Measurements from ENCODE around the gene GHITM. TPM values are rescaled to one million over a fixed set of nuclear protein-coding genes. Genes with fewer than 3 reads are reported as not detected.

The GHITM gene
- total and polyA plus RNA-seq, 2 donors from 2014 or later: 134 to 376 TPM

- FAIRE-seq: no peak
- Histone ChIP-seq H3K36me3 (ENCODE audit: control insufficient read depth in 2 of 3, insufficient read depth in 3 of 3, low read length in 3 of 3) (peaks cover 14 to 70% (median 52%) of the 10 kb centered on the region in 3 donors), H3K4me1 (ENCODE audit: control insufficient read depth in 2 of 3, insufficient read depth in 2 of 3, low read depth in 1 of 3, low read length in 3 of 3) (no peaks in the 10 kb centered on the region), H3K27me3 (ENCODE audit: control insufficient read depth, insufficient read depth, low read length) (no peaks in the 10 kb centered on the region), H3K27ac (ENCODE audit: low read depth in 2 of 2, low read length in 2 of 2) (no peak overlapping the region), H3K9ac (ENCODE audit: low read length in 3 of 3) (no peak overlapping the region), H3K4me3 (ENCODE audit: low read length in 3 of 3) (no peak overlapping the region), H3K9me3 (ENCODE audit: control insufficient read depth in 2 of 3, insufficient read depth in 1 of 3, low read length in 3 of 3) (no peaks in the 10 kb centered on the region)
- TF ChIP-seq, protein P1, sequence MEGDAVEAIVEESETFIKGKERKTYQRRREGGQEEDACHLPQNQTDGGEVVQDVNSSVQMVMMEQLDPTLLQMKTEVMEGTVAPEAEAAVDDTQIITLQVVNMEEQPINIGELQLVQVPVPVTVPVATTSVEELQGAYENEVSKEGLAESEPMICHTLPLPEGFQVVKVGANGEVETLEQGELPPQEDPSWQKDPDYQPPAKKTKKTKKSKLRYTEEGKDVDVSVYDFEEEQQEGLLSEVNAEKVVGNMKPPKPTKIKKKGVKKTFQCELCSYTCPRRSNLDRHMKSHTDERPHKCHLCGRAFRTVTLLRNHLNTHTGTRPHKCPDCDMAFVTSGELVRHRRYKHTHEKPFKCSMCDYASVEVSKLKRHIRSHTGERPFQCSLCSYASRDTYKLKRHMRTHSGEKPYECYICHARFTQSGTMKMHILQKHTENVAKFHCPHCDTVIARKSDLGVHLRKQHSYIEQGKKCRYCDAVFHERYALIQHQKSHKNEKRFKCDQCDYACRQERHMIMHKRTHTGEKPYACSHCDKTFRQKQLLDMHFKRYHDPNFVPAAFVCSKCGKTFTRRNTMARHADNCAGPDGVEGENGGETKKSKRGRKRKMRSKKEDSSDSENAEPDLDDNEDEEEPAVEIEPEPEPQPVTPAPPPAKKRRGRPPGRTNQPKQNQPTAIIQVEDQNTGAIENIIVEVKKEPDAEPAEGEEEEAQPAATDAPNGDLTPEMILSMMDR (IDR thresholded peaks at IDR 0.05; ENCODE audit: borderline replicate concordance, extremely low read depth, insufficient read depth): no peak
- DNase-seq: no peak
- intact Hi-C loops (cut with DNase I): loop anchor here (10.0 kb wide), 1 partner anchor 55 kb away; no protein-coding TSS in a partner anchor
Observed at GRCh38 chr10:84149854-84150253, 10.5 kb downstream of the GHITM start.

DNA sequence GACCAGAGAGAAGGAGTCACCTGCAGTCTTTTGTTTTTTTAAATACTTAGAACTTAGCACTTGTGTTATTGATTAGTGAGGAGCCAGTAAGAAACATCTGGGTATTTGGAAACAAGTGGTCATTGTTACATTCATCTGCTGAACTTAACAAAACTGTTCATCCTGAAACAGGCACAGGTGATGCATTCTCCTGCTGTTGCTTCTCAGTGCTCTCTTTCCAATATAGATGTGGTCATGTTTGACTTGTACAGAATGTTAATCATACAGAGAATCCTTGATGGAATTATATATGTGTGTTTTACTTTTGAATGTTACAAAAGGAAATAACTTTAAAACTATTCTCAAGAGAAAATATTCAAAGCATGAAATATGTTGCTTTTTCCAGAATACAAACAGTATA lies 13.5 kb downstream of the GHITM start:
- H3K4me1 ChIP-seq (ENCODE audit: control insufficient read depth in 2 of 3, insufficient read depth in 2 of 3, low read depth in 1 of 3, low read length in 3 of 3): no peaks in the 10 kb centered on the region
- H3K4me3 ChIP-seq (ENCODE audit: low read length in 3 of 3): no peak overlapping the region
- peaks cover 14 to 57% (median 40%) of the 10 kb centered on the region in 3 donors for H3K36me3 ChIP-seq (ENCODE audit: control insufficient read depth in 2 of 3, insufficient read depth in 3 of 3, low read length in 3 of 3)
- H3K9me3 ChIP-seq (ENCODE audit: control insufficient read depth in 2 of 3, insufficient read depth in 1 of 3, low read length in 3 of 3): no peaks in the 10 kb centered on the region
- intact Hi-C loops (cut with DNase I): no loop called here
- no peak overlapping the region for H3K27ac ChIP-seq (ENCODE audit: low read depth in 2 of 2, low read length in 2 of 2)
- no peaks in the 10 kb centered on the region for H3K27me3 ChIP-seq (ENCODE audit: control insufficient read depth, insufficient read depth, low read length)
- no peak overlapping the region for H3K9ac ChIP-seq (ENCODE audit: low read length in 3 of 3)
- FAIRE-seq: no peak
- no peak for DNase-seq
- TF ChIP-seq, protein P1 (IDR thresholded peaks at IDR 0.05; ENCODE audit: borderline replicate concordance, extremely low read depth, insufficient read depth): no peak

DNA sequence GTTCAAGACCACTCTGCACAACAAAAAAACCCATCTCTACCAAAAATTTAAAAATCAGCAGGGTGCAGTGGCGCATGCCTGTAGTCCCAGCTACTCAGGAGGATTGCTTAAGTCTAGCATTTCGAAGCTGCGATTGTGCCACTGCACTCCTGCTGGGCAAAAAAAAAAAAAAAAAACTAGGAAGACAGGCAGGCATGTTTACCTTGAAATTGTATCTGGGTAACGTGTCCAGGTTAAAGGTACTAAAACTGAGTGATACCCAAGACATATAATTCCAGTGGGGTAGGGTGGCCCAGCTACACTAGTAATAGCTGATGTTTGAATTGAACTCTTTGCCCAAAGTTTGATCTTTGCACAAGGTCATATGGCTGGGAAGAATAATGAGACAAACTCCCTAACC lies 16.2 kb downstream of the GHITM start:
- peaks cover 8 to 37% (median 25%) of the 10 kb centered on the region in 3 donors for H3K36me3 ChIP-seq (ENCODE audit: control insufficient read depth in 2 of 3, insufficient read depth in 3 of 3, low read length in 3 of 3)
- no peaks in the 10 kb centered on the region for H3K27me3 ChIP-seq (ENCODE audit: control insufficient read depth, insufficient read depth, low read length)
- H3K4me1 ChIP-seq (ENCODE audit: control insufficient read depth in 2 of 3, insufficient read depth in 2 of 3, low read depth in 1 of 3, low read length in 3 of 3): peaks cover 0 to 2% (median 0%) of the 10 kb centered on the region in 3 donors
- H3K27ac ChIP-seq (ENCODE audit: low read depth in 2 of 2, low read length in 2 of 2): no peak overlapping the region
- no peak overlapping the region for H3K4me3 ChIP-seq (ENCODE audit: low read length in 3 of 3)
- DNase-seq (no peak), FAIRE-seq (no peak)
- no peak overlapping the region for H3K9ac ChIP-seq (ENCODE audit: low read length in 3 of 3)
- H3K9me3 ChIP-seq (ENCODE audit: control insufficient read depth in 2 of 3, insufficient read depth in 1 of 3, low read length in 3 of 3): no peaks in the 10 kb centered on the region
- intact Hi-C loops (cut with DNase I): no loop called here
- TF ChIP-seq, protein P1 (IDR thresholded peaks at IDR 0.05; ENCODE audit: borderline replicate concordance, extremely low read depth, insufficient read depth): no peak

DNA sequence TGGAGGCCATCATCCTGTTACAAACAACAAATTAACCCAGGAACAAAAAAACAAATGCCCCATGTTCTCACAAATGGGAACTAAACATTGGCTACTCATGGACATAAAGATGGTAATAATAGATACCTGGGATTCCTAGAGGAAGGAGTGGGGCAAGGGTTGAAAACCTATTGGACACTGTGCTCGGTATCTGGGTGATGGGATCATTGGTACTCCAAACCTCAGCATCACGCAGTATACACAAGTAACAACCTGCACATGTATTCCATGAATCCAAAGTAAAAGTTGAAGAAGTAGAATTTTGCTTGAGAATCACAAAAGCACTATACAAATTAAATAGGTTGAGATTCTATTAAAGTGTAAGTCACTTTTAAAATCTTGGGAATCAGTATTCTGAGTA lies 16.7 kb downstream of the GHITM start:
- no peaks in the 10 kb centered on the region for H3K9me3 ChIP-seq (ENCODE audit: control insufficient read depth in 2 of 3, insufficient read depth in 1 of 3, low read length in 3 of 3)
- no peaks in the 10 kb centered on the region for H3K27me3 ChIP-seq (ENCODE audit: control insufficient read depth, insufficient read depth, low read length)
- intact Hi-C loops (cut with DNase I): no loop called here
- no peak overlapping the region for H3K27ac ChIP-seq (ENCODE audit: low read depth in 2 of 2, low read length in 2 of 2)
- no peak overlapping the region for H3K4me3 ChIP-seq (ENCODE audit: low read length in 3 of 3)
- peaks cover 0 to 2% (median 0%) of the 10 kb centered on the region in 3 donors for H3K4me1 ChIP-seq (ENCODE audit: control insufficient read depth in 2 of 3, insufficient read depth in 2 of 3, low read depth in 1 of 3, low read length in 3 of 3)
- DNase-seq: no peak
- peaks cover 8 to 32% (median 20%) of the 10 kb centered on the region in 3 donors for H3K36me3 ChIP-seq (ENCODE audit: control insufficient read depth in 2 of 3, insufficient read depth in 3 of 3, low read length in 3 of 3)
- TF ChIP-seq, protein P1 (IDR thresholded peaks at IDR 0.05; ENCODE audit: borderline replicate concordance, extremely low read depth, insufficient read depth): no peak
- H3K9ac ChIP-seq (ENCODE audit: low read length in 3 of 3): no peak overlapping the region
- no peak for FAIRE-seq

All from kidney (tissue), 14 donors.